ENCODE data around the gene PARP4.
"Not testable (repeated sequence)": the region's sequence is repeated elsewhere in the genome, so short reads cannot be mapped to it uniquely, and the experiment has no call there.

The PARP4 gene

DNA sequence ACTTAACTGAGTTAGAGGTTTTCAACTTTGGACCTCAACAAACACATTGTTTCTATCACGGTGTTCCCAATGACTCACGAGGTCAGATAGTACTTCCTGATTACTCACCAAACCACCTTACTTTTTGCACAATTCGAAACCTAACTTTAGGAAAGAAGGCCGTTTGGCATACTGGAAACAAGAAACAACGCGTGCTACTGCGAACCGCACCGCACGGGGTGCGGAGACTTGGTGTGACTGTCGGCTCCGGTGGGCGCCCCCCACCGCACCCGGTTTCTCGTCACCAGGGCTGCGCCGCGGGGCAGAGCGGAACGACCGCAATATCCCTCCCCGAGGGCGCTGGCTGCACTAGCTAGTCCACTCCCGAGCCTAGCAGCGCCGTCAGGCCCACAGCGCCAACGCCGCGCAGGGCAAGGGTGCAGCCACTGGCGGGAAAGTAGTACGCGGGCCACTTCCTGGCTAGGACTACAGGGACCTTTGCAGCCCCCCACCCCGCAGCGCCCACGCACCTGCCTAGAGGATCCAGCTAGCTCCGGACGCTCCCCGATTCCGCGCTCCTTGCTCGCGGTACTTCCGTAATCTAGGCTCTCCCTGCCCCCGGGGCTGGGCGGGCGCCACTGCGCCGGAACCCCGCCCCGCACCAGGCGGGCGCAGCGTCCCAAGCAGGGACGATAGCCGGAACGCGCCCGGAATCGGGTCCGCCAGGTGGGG is at the start of gene PARP4:
Gene PARP4 (minus strand): TSS at position 582 of the 711 bp plus-strand sequence. CDS start 9,002 bp downstream, outside the sequence.
- peak; percentile 89 for DNase-seq

DNA sequence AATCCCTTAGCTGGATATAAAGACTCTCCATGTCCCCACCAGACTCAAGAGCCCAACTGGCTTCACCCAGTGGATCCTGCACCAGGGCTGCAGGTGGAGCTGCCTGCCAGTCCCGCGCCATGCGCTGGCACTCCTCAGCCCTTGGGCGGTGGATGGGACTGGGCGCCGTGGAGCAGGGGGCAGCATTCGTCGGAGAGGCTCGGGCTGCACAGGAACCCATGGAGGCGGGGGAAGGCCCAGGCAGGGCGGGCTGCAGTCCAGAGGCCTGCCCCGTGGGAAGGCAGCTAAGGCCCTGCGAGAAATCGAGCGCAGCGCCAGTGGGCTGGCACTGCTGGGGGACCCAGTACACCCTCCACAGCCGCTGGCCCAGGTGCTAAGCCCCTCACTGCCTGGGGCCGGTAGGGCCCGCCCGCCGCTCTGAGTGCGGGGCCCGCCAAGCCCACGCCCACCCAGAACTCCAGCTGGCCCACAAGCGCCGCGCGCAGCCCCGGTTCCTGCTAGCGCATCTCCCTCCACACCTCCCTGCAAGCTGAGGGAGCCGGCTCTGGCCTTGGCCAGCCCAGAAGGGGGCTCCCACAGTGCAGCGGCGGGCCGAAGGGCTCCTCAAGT is 48.1 kb upstream of the PARP4 start:
- not testable (repeated sequence) for DNase-seq

DNA sequence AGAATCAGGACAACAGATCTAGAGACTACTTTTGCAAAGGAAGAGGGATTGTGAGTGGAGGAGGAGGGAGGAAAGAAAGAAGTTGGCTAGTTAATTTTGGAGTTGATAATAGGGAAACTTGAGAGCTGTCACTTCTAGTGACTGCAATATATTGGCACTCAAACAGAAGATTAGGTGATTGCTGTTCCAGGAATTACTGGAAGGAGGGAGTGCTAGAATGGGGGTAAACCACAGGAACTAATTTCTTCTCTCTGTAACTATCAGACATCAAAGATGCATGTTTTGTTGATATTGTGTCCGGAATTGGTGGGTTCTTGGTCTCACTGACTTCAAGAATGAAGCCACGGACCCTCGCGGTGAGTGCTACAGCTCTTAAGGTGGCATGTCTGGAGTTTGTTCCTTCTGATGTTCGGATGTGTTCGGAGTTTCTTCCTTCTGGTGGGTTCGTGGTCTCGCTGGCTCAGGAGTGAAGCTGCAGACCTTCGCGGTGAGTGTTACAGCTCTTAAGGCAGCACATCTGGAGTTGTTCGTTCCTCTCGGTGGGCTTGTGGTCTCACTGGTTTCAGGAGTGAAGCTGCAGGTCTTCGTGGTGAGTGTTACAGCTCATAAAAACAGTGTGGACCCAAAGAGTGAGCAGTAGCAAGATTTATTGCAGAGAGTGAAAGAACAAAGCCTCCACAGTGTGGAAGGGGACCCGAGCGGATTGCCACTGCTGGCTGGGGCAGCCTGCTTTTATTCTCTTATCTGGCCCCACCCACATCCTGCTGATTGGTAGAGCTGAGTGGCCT is 47.0 kb upstream of the PARP4 start:
- not testable (repeated sequence) for DNase-seq

DNA sequence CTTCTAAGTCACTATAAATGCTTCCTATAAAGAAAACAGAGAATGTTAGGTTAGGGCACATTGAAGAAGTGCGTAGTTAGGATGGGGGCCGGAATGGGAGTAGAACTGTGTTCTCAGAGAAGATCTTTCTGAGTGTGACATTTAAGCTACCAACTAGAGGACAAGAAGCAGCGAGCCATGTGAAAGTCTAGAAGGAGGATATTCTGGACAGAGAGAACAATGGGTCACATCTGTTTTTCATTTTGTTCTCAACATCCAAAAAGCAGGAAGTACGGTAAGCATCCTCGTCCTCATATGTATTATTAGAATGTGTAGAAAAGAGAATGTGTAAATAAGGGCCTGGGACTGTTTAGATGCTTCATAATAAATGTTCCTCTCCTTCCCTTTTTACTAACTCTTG is 44.5 kb upstream of the PARP4 start:
- DNase-seq = no peak

DNA sequence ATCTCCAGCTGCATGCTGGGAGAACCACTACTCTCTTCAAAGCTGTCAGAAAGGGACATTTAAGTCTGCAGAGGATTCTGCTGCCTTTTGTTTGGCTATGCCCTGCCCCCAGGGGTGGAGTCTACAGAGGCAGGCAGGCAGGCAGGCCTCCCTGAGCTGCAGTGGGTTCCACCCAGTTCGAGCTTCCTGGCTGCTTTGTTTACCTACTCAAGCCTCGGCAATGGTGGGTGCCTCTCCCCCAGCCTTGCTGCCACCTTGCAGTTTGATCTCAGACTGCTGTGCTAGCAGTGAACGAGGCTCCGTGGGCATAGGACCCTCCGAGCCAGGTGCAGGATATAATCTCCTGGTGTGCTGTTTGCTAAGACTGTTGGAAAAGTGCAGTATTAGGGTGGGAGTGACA is 41.3 kb upstream of the PARP4 start:
- not testable (repeated sequence) for DNase-seq

DNA sequence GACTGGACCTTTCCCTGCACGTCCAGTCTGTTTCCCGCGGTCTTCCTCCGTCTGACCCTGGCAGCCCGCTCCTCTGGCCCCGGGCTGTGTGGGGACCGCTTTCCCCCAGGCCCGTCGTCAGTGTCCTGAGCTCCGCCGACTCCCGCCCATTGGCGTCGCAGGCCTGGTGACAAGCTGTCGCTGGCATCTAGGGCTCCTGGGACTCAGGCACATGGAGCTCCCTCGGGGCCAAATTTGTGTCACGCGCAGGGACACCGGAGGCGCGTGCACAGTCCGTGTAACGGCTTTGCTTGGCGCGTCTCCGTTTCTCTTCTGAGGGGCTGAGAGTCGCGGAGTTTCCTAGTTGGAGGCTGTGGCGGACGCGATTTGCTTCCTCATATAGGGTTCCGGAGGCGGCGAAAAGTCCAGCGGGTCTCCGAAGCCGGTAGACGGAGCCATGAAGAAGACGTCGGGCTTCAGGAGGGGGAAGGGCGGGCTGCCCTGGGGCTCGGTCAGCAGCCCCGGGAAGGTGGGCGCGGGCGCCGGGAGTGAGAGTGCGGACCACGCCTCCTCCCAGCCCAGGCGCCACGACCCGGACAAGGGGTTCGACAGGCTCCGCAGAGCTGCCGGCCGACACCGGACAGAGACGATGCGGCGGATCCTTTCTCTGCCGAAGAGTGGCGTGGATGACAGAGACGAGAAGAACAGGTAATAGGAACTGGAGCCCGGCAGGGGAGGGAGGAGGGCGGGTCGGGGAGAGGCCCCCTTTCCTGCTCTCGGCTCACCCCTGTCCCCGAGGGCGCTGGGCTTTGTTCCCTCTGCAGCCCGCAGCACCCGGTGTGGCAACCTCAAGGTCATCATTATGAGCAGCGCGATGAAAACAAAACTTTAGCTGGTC is 29.1 kb upstream of the PARP4 start:
- peak; percentile 34 for DNase-seq

DNA sequence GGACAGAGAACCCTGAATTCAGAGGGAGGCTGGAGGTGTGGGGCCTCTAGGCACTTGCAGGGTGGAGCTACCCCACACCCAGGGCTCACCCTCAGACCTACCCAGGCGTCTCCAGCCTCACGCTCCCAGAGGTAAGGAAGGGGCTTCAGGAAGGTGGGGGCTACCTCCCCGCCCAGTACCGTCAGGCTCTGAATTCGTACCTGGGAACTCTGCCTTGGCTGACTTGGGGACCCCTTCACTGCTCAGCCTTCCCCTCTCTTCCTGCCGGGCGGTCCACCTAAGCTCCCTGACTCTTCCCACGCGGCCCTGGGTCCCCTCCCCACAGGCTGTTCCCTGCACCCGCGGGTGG is 28.5 kb upstream of the PARP4 start:
- no peak for DNase-seq

DNA sequence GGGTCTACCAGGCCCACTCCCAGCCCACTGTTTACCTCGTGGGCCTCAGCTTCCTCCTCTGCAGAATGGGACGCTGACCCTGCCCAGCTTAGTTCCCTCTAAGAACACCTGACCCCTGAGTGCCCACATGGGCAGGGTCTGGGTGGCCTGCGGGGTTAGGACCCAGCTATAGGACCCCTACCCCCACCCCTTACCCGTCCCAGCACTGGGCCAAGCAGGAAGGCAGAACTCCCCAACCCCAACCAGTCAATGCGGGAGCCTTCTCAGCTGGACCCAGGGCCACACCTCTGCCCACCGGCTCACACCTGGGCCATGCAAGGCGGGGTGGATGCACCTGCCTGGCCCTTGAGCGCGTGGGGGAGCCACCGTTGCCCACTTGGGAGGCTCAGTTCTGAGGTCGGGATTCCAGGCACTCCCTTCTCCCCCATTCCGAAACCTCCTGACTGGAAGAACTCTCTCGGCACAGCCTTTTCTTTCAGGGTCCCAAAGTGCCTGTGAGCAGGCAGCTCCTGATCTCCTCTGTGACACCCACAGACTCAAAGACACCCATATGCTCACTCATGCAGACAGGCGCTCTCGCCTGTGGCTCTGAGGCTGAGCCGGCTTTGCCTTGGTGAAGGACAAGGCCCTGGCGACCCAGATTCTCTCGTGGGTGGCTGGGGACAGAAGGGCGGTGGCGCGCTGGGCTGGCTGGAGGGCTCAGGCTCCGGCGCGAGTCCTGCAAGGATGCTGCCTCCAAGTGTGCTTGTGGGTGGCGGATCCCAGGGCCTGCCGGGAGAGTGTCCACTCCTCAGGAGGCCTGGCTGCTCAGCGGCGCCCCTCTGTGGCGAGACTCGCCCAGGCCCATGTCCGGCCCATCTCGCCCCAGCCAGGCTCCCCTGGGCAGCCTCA is 27.9 kb upstream of the PARP4 start:
- DNase-seq = peak; percentile 33

DNA sequence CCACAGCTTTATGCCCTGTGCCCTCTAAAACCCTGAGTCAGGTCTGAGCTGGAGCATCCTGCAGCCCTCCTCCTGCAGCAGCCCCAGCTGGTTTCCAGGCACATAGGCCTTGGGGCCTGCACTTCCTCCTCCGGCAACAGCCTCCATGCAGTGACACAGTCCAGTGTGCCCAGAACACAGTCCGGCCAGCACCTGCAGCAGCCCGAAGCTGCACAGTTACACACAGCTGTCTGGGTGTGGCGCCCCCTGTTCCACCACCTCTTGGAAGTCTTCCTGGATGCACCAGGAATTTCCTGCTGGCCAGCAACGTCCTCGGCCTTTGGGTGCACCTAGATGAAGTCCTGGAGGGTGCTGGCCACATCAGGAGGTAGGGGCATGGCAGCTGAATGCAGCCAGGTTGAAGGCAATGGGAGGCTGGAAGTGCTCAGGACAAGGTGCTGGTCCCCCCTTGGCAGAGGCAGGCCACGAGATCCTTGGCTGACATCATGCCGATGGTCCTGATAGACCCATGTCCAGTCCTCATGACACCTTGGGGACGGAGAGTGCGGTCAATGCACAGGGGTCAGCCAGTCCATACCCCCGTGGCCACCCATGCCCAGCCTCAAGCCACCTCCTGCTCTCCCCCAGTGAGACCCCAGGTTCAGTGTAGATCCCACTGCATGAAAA is 27.1 kb upstream of the PARP4 start:
- no peak for DNase-seq

DNA sequence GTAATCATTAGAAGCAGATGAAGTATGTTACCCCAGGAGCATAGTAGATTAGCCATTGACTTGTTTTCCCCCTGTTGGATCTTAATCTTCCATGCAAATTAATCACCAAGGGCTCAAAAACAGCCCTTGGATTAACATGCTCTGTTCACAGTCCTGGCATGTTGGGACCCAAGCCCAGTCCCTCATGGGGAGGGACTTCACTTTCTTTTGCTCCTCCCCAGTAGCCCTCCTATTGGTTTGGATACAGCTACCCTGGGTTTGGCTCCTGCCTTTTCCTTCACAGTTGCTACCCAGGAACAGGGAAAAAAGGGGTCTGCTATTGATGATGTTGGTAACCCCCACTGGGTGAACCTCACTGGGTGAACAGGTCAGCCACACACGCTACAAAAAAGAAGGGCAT is 16.9 kb upstream of the PARP4 start:
- DNase-seq = no peak

DNA sequence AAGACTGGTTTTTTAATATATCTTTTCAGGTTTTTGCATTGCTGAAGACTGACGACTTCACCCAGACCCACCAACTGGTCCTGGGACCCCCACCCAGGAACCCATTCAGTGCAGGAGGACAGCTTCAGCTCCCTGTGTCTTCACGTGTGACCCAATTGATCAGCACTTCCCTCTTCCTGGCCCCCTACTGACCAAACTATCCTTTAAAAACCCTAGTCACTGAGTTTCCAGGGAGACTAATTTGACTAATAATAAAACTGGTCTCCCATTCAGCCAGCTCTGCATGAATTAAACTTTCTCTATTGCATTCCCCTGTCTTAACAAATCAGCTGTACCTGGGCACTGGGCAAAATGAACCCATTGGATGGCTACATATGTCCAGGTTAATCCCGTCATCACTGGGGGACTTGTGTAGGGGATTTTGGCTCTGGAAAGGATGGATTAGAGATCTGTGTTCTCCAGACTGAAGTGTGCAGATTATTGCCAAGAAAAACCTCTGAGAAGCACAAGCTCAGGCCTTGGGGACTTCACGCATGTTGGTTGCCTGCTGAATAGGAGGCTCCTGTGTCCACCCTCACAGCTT is 16.3 kb upstream of the PARP4 start:
- no peak for DNase-seq

DNA sequence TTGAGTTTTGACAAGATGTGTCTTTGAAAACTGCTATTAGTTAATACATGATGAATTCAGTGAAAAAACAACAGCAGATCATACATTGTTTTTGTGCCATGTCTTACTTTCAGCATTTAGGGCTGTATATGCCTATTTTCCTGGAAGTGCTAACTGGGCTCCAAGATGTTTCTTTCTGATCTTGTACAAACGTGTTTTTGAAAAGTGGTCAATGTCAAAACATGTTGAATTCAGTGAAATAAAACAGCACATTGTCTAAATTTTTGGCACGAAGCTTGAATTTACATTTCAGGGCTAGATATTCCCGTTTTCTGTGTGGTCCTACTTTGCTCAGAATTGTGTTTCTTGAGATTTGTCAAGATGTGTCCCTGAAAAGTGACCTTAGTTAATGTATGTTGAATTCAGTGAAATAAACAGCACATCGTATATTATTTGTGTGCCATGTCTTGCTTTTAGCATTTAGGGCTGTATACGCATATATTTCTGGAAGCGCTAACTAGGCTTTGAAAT is 14.7 kb upstream of the PARP4 start:
- DNase-seq = no peak

DNA sequence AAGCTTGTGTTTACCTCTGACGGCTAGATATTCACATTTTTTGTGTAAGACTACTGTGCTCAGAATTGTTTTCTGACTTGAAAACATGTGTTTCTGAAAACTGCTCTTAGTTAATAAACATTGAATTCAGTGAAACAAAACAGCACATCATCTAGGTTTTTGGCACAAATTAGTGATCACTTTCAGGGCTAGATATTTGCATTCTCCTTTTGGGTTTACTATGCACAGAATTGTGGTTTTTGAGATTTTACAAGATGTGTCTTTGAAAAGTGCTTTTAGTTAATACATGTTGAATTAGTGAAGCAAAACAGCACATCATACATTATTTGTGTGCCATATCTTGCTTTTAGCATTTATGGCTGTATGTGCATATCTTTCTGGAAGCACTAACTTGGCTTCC is 8.2 kb upstream of the PARP4 start:
- DNase-seq = no peak

DNA sequence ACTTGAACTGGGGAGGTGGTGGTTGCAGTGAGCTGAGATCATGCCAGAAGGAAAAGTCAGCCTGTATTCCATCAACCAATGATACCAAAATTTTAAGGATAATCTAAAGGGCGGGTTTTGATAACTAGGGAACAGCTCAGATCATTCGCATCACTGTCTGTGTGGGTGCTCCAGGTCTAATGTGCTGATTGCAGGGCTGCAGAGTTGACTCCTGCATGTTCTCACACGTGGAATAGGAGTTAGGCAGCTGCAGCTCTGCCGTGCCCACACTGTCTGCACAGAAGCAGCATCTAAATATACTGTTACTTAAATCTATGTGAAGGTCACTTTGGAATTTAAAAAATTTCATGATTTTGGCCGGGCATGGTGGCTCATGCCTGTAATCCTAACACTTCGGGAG is 4.3 kb upstream of the PARP4 start:
- DNase-seq = no peak

DNA sequence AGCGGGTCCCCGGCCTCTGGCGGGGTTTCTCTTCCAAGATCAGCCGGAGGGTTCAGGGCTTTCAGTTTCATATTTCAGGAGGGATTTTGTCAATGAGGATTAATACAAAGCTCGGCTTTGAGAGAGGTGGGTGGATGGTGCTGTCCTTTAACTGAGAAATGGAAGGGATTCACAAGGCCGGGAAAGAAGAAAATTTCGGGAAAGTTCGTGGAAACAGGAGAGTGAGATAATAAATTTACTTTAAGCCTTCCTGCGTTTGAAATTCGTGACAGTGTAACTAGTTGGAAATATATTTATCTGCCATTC is 283 bp upstream of the PARP4 start:
- DNase-seq = no peak

DNA sequence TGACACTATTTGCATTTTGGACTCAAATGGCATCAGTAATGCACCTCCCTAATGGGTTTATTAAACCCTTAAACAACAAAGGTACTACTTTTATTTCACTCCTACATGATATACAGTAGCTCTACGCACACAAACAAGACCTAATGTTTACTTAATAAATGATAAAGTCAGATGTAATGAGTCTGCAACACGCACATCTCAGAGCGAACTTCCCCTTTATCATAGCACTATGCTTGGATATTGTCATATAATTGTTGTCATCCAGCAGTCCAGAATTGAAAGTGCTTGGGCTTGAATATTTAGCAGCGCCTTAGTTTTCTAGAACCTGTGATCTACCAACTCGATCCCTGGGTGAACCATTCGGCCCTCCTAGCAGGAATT is 772 bp downstream of the PARP4 start:
- no peak for DNase-seq

DNA sequence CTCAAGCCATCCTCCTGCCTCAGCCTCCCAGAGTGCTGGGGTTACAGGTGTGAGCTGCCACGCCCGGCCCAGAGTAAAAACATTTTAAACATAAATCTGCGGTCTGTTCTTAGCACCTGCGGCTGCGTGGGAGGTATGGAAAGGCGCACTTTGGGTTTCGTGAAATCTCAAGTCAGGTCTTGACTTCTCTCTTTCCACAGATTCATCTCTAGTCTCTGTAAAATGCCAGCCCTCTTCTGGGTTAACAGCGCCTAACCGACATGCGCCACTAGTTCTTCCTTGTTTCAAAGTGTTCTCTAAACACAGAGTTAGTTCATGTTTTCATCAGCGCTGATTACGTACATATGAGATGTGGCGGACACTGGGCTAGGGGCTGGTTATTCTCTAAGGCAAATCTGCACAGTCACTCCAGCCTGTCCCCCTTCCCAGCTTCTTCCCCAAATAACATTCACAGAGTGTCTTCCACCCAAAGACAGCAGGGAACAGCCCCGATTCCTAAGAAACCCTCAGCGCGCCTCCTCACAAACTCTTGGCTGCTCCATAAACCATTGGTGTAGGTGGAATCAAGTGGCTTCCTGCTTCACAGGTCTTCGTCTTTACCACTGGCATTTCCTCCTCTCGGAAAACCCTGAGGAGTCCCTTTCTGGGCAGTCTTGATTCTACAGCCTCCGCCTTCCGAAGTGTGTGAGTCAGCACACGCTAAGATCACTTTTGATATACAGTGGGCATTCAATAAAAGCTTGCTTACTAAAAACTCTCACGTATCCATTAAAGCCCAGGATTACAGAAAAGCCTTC is 1.4 kb downstream of the PARP4 start:
- peak; percentile 27 for DNase-seq

DNA sequence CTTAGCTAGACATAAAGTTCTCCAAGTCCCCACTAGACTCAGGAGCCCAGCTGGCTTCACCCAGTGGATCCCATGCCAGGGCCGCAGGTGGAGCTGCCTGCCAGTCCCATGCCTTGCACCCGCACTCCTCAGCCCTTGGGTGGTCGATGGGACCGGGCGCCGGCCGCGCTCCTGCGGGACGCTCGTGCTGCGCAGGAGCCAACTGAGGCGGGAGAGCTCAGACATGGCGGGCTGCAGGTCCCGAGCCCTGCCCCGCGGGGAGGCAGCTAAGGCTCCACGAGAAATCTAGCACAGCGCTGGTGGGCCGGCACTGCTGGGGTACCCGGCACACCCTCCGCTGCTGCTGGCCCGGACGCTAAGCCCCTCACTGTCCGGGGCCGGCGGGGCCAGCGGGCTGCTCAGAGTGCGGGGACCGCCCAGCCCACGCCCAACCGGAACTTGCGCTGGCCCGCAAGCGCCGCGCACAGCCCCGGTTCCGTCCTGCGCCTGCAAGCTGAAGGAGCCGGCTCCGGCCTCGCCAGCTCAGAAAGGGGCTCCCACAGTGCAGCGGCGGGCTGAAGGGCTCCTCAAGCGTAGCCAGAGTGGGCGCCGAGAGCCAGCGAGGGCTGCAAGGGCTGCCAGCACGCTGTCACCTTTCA is 5.8 kb downstream of the PARP4 start:
- DNase-seq = no peak

DNA sequence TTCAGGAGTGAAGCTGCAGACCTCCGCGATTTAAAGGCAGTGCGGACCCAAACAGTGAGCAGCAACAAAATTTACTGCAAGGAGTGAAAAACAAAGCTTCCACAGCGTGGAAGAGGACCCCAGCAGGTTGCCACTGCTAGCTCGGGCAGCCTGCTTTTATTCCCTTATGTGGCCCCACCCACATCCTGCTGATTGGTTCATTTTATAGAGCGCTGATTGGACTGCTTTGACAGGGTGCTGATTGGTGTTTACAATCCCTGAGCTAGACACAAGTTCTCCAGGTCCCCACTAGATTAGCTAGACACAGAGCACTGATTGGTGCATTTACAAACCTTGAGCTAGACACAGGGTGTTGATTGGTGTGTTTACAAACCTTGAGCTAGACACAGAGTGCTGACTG is 6.3 kb downstream of the PARP4 start:
- DNase-seq = not testable (repeated sequence)

DNA sequence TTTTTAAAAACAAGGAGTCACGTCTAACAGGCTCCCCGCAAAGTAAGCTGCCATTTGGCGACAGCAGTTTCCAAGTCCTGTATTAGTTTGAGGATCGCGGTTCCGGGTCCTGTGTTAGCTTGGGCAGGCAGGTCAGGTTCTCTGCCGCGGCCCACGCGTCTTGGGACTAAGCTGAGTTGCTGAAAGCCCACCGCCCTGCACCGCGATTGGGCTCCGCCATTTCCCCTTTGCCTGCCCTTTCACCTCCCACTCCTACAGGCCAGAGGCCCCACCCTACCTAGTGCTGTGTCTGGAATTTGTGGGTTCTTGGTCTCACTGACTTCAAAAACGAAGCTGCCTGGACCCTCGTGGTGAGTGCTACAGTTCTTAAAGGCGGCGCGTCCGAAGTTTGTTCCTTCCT is 6.8 kb downstream of the PARP4 start:
- no peak for DNase-seq
